SHP77 treated with DMSO at 0.1 percent for 48 hours (cell line): Measurements from ENCODE around the gene OR2L5.

Experiments
- DNase-seq: peaks from one replicate; lab custom pipeline; 2025; lab: John Stamatoyannopoulos, UW

The OR2L5 gene, protein sequence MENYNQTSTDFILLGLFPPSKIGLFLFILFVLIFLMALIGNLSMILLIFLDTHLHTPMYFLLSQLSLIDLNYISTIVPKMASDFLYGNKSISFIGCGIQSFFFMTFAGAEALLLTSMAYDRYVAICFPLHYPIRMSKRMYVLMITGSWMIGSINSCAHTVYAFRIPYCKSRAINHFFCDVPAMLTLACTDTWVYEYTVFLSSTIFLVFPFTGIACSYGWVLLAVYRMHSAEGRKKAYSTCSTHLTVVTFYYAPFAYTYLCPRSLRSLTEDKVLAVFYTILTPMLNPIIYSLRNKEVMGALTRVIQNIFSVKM

GRCh38 chr1:248013229-248013710 lies at the start of gene OR2L5:
Gene OR2L5, plus strand, starts transcription at chr1:248013660. Its CDS starts 8,288 bp downstream, at chr1:248021948.
- no peak for DNase-seq

GRCh38 chr1:247964933-247965332 lies 48.5 kb upstream of the OR2L5 start, which contains the start of gene OR2AK2:
Gene OR2AK2, plus strand, starts transcription at chr1:247965233. Its CDS starts 144 bp downstream, at chr1:247965377.
- DNase-seq, result no peak

DNA sequence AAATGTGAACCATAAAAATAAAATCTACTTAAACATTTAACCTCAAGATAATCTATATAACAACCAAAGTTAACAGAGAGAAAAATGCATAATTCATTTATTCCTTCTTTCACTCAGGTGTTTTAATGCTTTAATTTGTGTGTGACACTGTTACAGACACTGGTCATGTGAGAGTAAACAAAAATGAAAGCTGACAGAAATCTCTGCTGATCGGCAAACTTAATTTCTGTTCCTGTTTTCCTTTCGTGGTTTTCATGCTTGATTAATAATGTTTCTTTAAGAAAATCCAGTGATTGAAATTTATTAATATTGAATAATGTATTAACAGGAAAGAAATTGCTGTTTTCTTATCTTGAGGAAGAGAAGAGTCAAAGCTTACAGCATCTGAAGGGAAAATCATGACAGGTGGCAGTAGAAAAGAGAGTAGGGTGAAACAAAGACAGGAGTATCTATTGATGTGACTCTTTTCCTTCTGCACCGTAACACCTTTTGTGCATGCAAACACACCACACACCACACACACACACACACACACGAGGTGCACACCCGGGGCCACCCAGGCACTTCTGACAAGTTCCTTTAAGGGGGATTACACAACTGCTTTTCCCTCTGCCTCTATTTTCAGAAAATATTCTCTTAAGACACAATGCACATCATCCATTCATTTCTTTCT lies 46.8 kb upstream of the OR2L5 start:
- no peak for DNase-seq

DNA sequence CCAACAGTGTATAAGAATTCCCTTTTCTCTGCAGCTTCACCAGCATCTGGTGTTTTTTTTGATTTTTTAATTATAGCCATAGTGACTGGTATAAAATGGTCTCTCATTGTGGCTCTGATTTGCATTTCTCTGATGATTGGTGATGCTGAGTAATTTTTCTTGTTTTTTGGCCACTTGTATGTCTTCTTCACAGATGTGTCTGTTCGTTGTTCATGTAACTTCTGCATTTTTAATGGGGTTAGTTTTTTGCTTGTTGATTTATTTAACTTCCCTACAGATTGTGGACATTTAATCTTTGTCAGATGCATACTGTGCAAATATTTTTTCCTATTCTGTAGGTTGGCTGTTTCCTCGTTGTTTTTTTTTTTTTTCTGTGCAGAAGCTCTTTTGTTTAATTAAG lies 20.5 kb upstream of the OR2L5 start:
- DNase-seq, result no peak

DNA sequence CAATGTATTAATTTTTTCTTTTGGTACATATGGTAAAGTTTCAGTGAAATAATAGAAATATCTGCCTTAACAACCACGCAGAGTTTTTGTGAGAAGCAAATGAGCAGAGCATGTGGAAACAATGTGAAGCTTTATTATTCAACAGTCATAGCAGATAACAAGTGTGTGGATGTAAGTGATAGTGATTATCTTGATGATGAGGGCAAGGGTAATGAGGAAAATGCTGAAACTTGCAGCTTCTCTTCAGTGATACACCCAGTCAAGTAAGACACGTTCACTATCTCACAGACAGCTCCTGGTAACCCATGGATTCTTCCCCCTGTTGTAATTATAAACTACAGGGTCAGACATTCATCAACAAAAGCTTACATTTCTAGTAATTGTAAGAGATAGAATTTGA lies 14.6 kb upstream of the OR2L5 start:
- DNase-seq, result no peak

DNA sequence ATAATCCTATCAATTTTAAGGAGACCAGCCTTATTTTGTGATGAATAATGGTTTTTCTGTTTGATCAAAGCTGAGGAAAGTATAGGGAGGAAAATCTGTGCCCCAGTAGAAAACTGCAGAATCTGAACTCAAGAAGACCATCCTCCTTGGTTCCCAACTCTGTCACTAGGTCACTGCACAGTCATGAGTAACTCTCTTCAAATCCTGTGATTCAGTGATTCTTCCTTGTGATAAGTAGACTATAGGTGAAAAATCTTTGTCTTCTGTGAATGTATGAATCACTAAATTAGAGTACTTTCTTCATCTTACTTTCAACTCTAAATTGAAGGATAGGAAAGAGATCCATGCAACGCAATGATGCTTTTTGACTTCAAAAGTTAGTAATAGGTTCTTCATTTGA lies 13.3 kb upstream of the OR2L5 start:
- no peak for DNase-seq

DNA sequence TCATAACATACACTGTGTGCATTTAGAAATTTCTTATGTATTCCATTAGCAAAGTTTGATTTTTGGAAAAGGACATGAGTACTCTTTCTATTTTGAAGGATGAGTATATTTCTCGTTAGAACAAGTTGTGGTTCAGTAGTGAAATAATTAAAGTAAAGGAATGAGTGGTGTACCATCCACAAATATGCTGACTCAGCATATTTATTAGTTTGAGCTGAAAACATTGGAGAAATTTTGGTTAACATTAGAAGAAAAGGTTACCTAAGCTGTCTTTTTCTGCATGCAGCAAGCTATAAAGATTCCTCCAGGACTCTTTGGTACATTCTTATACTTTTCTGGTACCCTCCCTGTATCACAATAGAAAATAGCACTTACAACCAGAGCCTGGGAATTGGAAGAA lies 5.7 kb upstream of the OR2L5 start:
- no peak for DNase-seq

GRCh38 chr1:248009681-248010080 lies 3.8 kb upstream of the OR2L5 start:
- DNase-seq, result no peak

GRCh38 chr1:248015803-248016202 lies 2.3 kb downstream of the OR2L5 start:
- no peak for DNase-seq

DNA sequence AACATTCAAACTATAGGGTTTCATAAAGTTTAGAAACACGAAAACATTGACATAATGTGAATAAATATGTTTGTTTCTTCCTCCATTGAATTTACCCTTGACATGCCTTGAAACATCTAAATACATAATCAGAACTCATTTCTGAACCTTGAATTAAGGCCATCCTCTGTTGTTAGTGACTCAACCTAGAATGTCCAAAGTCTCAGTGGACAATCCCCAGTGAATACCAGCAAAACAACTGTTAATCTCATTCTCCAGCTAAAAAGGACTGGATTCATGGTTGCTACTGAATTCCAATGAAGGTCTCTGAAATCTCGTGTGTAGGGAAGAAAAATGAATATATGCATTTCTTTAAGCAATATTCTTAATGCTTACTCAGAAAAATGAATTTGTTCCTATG lies 16.3 kb downstream of the OR2L5 start, which contains the start of gene OR2L2:
OR2L2 (plus strand) TSS at position 301 of the 400 bp plus-strand sequence. CDS start 8,198 bp downstream, outside the sequence.
- no peak for DNase-seq

DNA sequence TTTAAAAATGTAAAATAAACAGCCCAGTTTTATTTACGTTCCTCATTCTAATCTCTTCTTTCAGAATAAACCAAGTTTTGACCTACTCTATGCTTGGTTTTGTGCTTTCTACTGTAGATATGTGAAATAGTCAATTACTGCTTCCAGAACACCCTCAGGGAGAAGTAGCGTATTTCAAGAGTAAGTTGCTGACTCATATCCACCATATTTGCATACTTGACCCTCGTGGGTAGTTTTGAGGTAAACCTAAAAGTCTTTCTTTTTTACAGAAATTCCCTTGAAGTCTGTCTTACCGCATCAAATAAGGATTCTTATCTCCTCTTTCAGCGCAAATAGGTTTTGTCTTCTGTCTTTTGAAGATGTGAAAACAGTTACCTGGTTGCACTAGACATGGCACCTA lies 31.7 kb downstream of the OR2L5 start:
- no peak for DNase-seq

GRCh38 chr1:248046536-248046935 lies 33.1 kb downstream of the OR2L5 start, which contains the start of gene OR2L3:
Gene OR2L3, plus strand, starts transcription at chr1:248046836. Its CDS starts 13,846 bp downstream, at chr1:248060682.
- DNase-seq, result no peak

GRCh38 chr1:248047008-248047407 lies 33.5 kb downstream of the OR2L5 start:
- no peak for DNase-seq

GRCh38 chr1:248054671-248055070 lies 41.2 kb downstream of the OR2L5 start:
- DNase-seq, result no peak

- no peak for DNase-seq
Observed at GRCh38 chr1:248055261-248055660, 41.8 kb downstream of the OR2L5 start.

GRCh38 chr1:248065071-248065470 lies 51.6 kb downstream of the OR2L5 start:
- DNase-seq, result no peak

DNA sequence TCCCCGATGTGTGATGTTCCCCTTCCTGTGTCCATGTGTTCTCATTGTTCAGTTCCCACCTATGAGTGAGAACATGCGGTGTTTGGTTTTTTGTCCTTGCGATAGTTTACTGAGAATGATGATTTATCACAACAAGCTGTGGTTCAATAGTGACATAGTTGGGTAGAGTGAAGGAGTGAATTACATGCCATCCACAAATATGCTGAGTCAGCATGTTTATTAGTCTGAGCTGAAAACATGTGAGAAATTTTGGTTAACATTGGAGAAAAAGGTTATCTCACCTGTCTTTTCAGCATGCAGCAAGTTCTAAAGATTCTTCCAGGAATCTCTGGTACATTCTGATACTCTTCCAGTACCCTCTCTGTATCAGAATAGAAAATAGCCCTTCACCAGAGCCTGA lies 52.1 kb downstream of the OR2L5 start:
- no peak for DNase-seq
